H1 (cell line): Measurements from ENCODE around the gene ERVW-1. TPM values are rescaled to one million over a fixed set of nuclear protein-coding genes. Genes with fewer than 3 reads are reported as not detected.

Source experiments
- CTCF ChIA-PET: fragments of 300-600 bp; sonication (Branson Sonifier 250); formaldehyde crosslinking; loops from one replicate; lab custom pipeline; 2021; ENCODE audit not compliant: partially characterized antibody; lab: Charles Lee
- POLR2A ChIA-PET: fragments of 300-600 bp; sonication (Branson Sonifier 250); formaldehyde crosslinking; loops from one replicate; lab custom pipeline; 2021; ENCODE audit warnings: inconsistent platforms; ENCODE audit not compliant: partially characterized antibody; lab: Charles Lee
- DNase-seq, 2 experiments: peaks; one replicate each; pipeline versions ENCODE4 v3.0.0 to v3.0.0-alpha.2; 2010 to 2022; ENCODE audit warnings: low spot score in 2 of 2, low read depth in 1 of 2, mixed read lengths in 1 of 2
- FAIRE-seq: peaks from 2 replicates; lab custom pipeline; 2011; peaks lifted over from hg19 to GRCh38; lab: Jason Lieb, UNC
- H2AFZ ChIP-seq: 2 replicates; pipeline ENCODE4 v1.8.1; 2012; ENCODE audit warnings: low read length, inconsistent platforms
- H2AK5ac ChIP-seq: 2 replicates; pipeline ENCODE4 v1.6.1; 2013; ENCODE audit warnings: low read depth, low read length
- H2BK120ac ChIP-seq: replicated peaks from 2 replicates; pipeline ENCODE3; 2013; ENCODE audit warnings: low read depth, low read length, inconsistent platforms
- H2BK12ac ChIP-seq: 2 replicates; pipeline ENCODE4 v1.6.1; 2013; ENCODE audit warnings: low read depth, low read length
- H2BK15ac ChIP-seq: 2 replicates; pipeline ENCODE4 v1.6.1; 2013; ENCODE audit warnings: low read length
- H2BK20ac ChIP-seq: 2 replicates; pipeline ENCODE4 v1.6.1; 2013; ENCODE audit warnings: low read length
- H2BK5ac ChIP-seq: 2 replicates; pipeline ENCODE4 v1.6.1; 2013; ENCODE audit warnings: low read depth, low read length
- H3K14ac ChIP-seq: 2 replicates; pipeline ENCODE4 v1.6.1; 2013; ENCODE audit warnings: inconsistent platforms; ENCODE audit not compliant: insufficient read length
- H3K18ac ChIP-seq: 2 replicates; pipeline ENCODE4 v1.6.1; 2013; ENCODE audit warnings: low read length; ENCODE audit errors: extremely low read depth
- H3K23ac ChIP-seq: 2 replicates; pipeline ENCODE4 v1.6.1; 2013; ENCODE audit warnings: inconsistent platforms; ENCODE audit not compliant: insufficient read length
- H3K23me2 ChIP-seq: 2 replicates; pipeline ENCODE4 v1.6.1; 2013; ENCODE audit warnings: low read depth, low read length
- H3K27ac ChIP-seq: 2 replicates; pipeline ENCODE4 v1.6.1; 2011; ENCODE audit warnings: low read depth, low read length, inconsistent platforms
- H3K27me3 ChIP-seq, 4 experiments: replicated peaks in 1 of 4; 1 replicate in 1 of 4; 2 replicates in 3 of 4; pipeline versions ENCODE4 v1.6.1 to v1.8.1; 2011 to 2013; ENCODE audit warnings: low read length in 3 of 4, mild to moderate bottlenecking in 3 of 4, inconsistent platforms in 2 of 4, mixed read lengths in 2 of 4, moderate library complexity in 1 of 4; ENCODE audit not compliant: control insufficient read depth in 3 of 4, insufficient read depth in 3 of 4; ENCODE audit errors: extremely low read depth in 1 of 4
- H3K36me3 ChIP-seq, 4 experiments: 2 replicates each; pipeline versions ENCODE4 v1.6.1 to v1.8.1; 2011 to 2013; ENCODE audit warnings: mild to moderate bottlenecking in 4 of 4, low read length in 3 of 4, moderate library complexity in 2 of 4, control low read depth in 1 of 4, inconsistent platforms in 1 of 4; ENCODE audit not compliant: insufficient read depth in 4 of 4, control insufficient read depth in 2 of 4
- H3K4ac ChIP-seq: replicated peaks from 2 replicates; pipeline ENCODE3; 2013; ENCODE audit warnings: low read length, low read depth, mixed read lengths, inconsistent platforms; ENCODE audit not compliant: insufficient read length
- H3K4me1 ChIP-seq, 4 experiments: replicated peaks in 1 of 4; 1 replicate in 1 of 4; 2 replicates in 3 of 4; pipeline versions ENCODE4 v1.6.1 to v1.8.1; 2011 to 2013; ENCODE audit warnings: low read length in 3 of 4, inconsistent platforms in 2 of 4, mixed read lengths in 1 of 4; ENCODE audit not compliant: insufficient read depth in 4 of 4, control insufficient read depth in 3 of 4
- H3K4me2 ChIP-seq, 2 experiments: 2 replicates each; pipeline versions ENCODE4 v1.6.1 to v1.8.1; 2011 to 2013; ENCODE audit warnings: low read depth in 2 of 2, low read length in 2 of 2, control low read depth in 1 of 2, inconsistent platforms in 1 of 2, mild to moderate bottlenecking in 1 of 2; ENCODE audit not compliant: insufficient read depth in 1 of 2
- H3K4me3 ChIP-seq, 4 experiments: fragments of 200-600, 300-600 bp in 1 of 4; sonication (generic), shearing (Covaris generic), sonication (Bioruptor Twin) in 1 of 4; 2 replicates each; pipeline versions ENCODE4 v1.5.1 to v1.8.1; 2011 to 2016; ENCODE audit warnings: low read length in 4 of 4, low read depth in 3 of 4, control low read depth in 2 of 4, inconsistent platforms in 2 of 4, mild to moderate bottlenecking in 2 of 4, mixed read lengths in 1 of 4, moderate library complexity in 1 of 4; ENCODE audit not compliant: insufficient read depth in 2 of 4; ENCODE audit errors: extremely low read depth in 1 of 4
- H3K56ac ChIP-seq: replicated peaks from 2 replicates; pipeline ENCODE3; 2013; ENCODE audit warnings: low read depth, mild to moderate bottlenecking, mixed read lengths, low read length, inconsistent platforms; ENCODE audit not compliant: insufficient read length
- H3K79me1 ChIP-seq: 2 replicates; pipeline ENCODE4 v1.6.1; 2013; ENCODE audit warnings: low read depth, low read length, control low read depth
- H3K79me2 ChIP-seq, 2 experiments: 2 replicates each; pipeline versions ENCODE4 v1.6.1 to v1.8.1; 2012 to 2013; ENCODE audit warnings: low read length in 2 of 2, mild to moderate bottlenecking in 2 of 2, inconsistent platforms in 1 of 2; ENCODE audit not compliant: insufficient read depth in 2 of 2, control insufficient read depth in 1 of 2
- H3K9ac ChIP-seq, 4 experiments: replicated peaks in 1 of 4; 1 replicate in 1 of 4; 2 replicates in 3 of 4; pipeline versions ENCODE4 v1.6.1 to v1.8.1; 2011 to 2013; ENCODE audit warnings: low read depth in 3 of 4, low read length in 3 of 4, control low read depth in 2 of 4, mild to moderate bottlenecking in 2 of 4, moderate library complexity in 2 of 4, inconsistent platforms in 1 of 4; ENCODE audit errors: extremely low read depth in 1 of 4
- H3K9me3 ChIP-seq, 2 experiments: 2 replicates each; pipeline versions ENCODE4 v1.6.1 to v1.8.1; 2012 to 2013; ENCODE audit warnings: mild to moderate bottlenecking in 2 of 2, moderate library complexity in 2 of 2, control low read depth in 1 of 2, inconsistent platforms in 1 of 2, low read depth in 1 of 2, low read length in 1 of 2, mixed read lengths in 1 of 2; ENCODE audit not compliant: insufficient read depth in 2 of 2
- H4K20me1 ChIP-seq, 2 experiments: replicated peaks in 1 of 2; 2 replicates each; pipeline versions ENCODE3 to v1.8.1; 2011 to 2013; ENCODE audit warnings: inconsistent platforms in 2 of 2, low read length in 2 of 2, mild to moderate bottlenecking in 1 of 2; ENCODE audit not compliant: insufficient read depth in 2 of 2, control insufficient read depth in 1 of 2
- H4K5ac ChIP-seq: 2 replicates; pipeline ENCODE4 v1.6.1; 2013; ENCODE audit warnings: low read length, low read depth, mixed read lengths, inconsistent platforms; ENCODE audit not compliant: insufficient read length
- H4K8ac ChIP-seq: 2 replicates; pipeline ENCODE4 v1.8.0; 2013; ENCODE audit warnings: mild to moderate bottlenecking, moderate library complexity, low read length, inconsistent platforms; ENCODE audit not compliant: insufficient read depth; ENCODE audit errors: extremely low read depth
- H4K91ac ChIP-seq: replicated peaks from 2 replicates; pipeline ENCODE3; 2013; ENCODE audit warnings: low read length, mixed read lengths, inconsistent platforms; ENCODE audit not compliant: insufficient read length
- RAD21 ChIP-seq, 2 experiments: IDR thresholded peaks in 1 of 2; conservative IDR thresholded peaks in 1 of 2; 2 replicates each; pipeline ENCODE4 v1.6.1; 2011; ENCODE audit warnings: low read depth in 2 of 2, low read length in 2 of 2, improper control_type of control experiment in 1 of 2, inconsistent platforms in 1 of 2, mild to moderate bottlenecking in 1 of 2, moderate library complexity in 1 of 2
- WGBS, 2 experiments: shearing (Covaris generic) in 1 of 2; methylation state at CpG; one replicate each; pipeline versions ENCODE4 v1.1.6 to v1.1.7; 2013 to 2015; ENCODE audit warnings: low lambda C conversion rate in 2 of 2, mixed read lengths in 2 of 2, inconsistent platforms in 1 of 2, low coverage in 1 of 2, missing lambda C conversion rate in 1 of 2; ENCODE audit not compliant: insufficient replicate concordance in 2 of 2, insufficient coverage in 1 of 2, insufficient read length in 1 of 2; ENCODE audit errors: extremely low coverage in 1 of 2, missing lambda C conversion rate in 1 of 2; 5-methylcytosine and 5-hydroxymethylcytosine counted together
- polyA plus RNA-seq, 7 experiments: library from polyadenylated mRNA; depleted of rRNA in 3 of 7; stranded (reverse) in 5 of 7; unstranded in 2 of 7; fragments of >200 nt in 5 of 7; fragments of 200-250 nt in 2 of 7; gene quantifications; 1 replicate in 5 of 7; 2 replicates in 1 of 7; 4 replicates in 1 of 7; pipeline versions ENCODE4 v1.2.1 to v1.2.3, GENCODE V29; 2011 to 2013; ENCODE audit warnings: missing spikeins in 2 of 7, mixed read lengths in 2 of 7
- total RNA-seq: library from RNA; stranded (reverse); fragmentation: NEBNext Ultra II Directional; extraction: Animal tissue kit (Norgen Biotek cat#: 25700); gene quantifications from 2 replicates; pipeline ENCODE4 v1.2.1, GENCODE V29; 2021

Gene ERVW-1
- total and polyA plus RNA-seq, 2 of the 8 experiments (the other 6 are each of a cell fraction or from before 2014, with no cell fraction given) = 0.08 TPM; not detected in 1

- H3K27ac ChIP-seq = no peak overlapping the region
- no peaks in the 10 kb centered on the region for H3K79me1 ChIP-seq
- no peak overlapping the region for H2BK120ac ChIP-seq
- H2BK12ac ChIP-seq = no peak overlapping the region
- H3K9ac ChIP-seq = no peak overlapping the region
- H3K4ac ChIP-seq = no peak overlapping the region
- DNase-seq = no peak
- no peak overlapping the region for H3K56ac ChIP-seq
- H2AFZ ChIP-seq = no peak overlapping the region
- H3K4me2 ChIP-seq = no peak overlapping the region
- no peaks in the 10 kb centered on the region for H3K27me3 ChIP-seq
- H2AK5ac ChIP-seq = no peak overlapping the region
- H2BK5ac ChIP-seq = no peak overlapping the region
- H4K20me1 ChIP-seq = no peaks in the 10 kb centered on the region
- peaks cover 0 to 10% (median 5%) of the 10 kb centered on the region in 4 experiments; a peak in 4 of 7 replicates for H3K4me1 ChIP-seq
- H3K23ac ChIP-seq = no peak overlapping the region
- no peaks in the 10 kb centered on the region for H3K36me3 ChIP-seq
- no peak for FAIRE-seq
- no peak overlapping the region for H2BK20ac ChIP-seq
- no peak overlapping the region for H3K4me3 ChIP-seq
- no peak overlapping the region for H4K91ac ChIP-seq
- H3K23me2 ChIP-seq = no peaks in the 10 kb centered on the region
- ChIA-PET CTCF (interaction anchor here (0.6 to 1.4 kb wide), 3 partner anchors 9 to 15 kb away, joined by 3 to 4 read pairs (median 3); partner anchors contain the start of gene GATAD1), POLR2A (interaction anchor here (1.4 kb wide), 1 partner anchor 14 kb away, joined by 4 read pairs; the partner anchor contains the start of gene GATAD1)
- H3K14ac ChIP-seq = no peak overlapping the region
- no peak overlapping the region for H4K5ac ChIP-seq
- no peak overlapping the region for H3K18ac ChIP-seq
- H2BK15ac ChIP-seq = no peak overlapping the region
- no peak for TF ChIP-seq RAD21 (IDR thresholded peaks at IDR 0.05 in 1 of 2, conservative IDR thresholded peaks at IDR 0.05 in 1 of 2; ENCODE audit: low read depth in 2 of 2, low read length in 2 of 2)
- H4K8ac ChIP-seq = no peak overlapping the region
- H3K9me3 ChIP-seq = no peaks in the 10 kb centered on the region
- WGBS, 2 experiments = 94% methylated on average over 8 of the region's 8 CpGs; no CpG with 5 or more reads in 1 of the 2 experiments
- no peaks in the 10 kb centered on the region for H3K79me2 ChIP-seq
Observed at GRCh38 chr7:92433019-92433418, 44.7 kb downstream of the ERVW-1 start.
